ENCODE measurements around the gene CERS6. TPM values are rescaled to one million over a fixed set of nuclear protein-coding genes. Genes with fewer than 3 reads are reported as not detected.

Gene CERS6
- total and polyA plus RNA-seq, 2 experiments from 2014 or later = 7.4 to 35.0 TPM

DNA sequence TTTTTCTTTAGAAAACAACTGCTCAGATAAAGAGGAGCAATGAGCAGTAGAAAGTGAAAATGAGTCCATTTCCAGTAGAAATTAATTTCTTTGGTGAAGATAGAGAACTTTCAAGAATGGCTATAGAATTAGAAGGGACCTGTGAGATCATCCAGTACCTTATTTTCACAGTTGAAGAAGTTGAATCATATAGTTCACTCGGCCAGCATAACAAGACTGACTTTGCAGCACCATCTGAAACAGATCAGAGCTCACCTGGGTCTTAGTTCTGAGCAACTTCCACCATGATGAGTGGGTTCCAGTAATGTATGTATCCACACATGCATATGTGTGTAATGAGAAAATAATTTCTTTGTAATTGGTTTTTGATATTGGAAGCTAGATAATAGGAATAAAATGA, 58.6 kb downstream of the CERS6 start:
- Histone ChIP-seq H3K9me2 (ENCODE audit: insufficient read depth) (no peaks in the 10 kb centered on the region), H3K4me3 (no peak overlapping the region), H3F3A (replicated peaks; ENCODE audit: low read depth) (no peaks in the 10 kb centered on the region), H3K4me2 (no peak overlapping the region), H3K27me3 (ENCODE audit: insufficient read depth) (no peaks in the 10 kb centered on the region), H3K36me3 (ENCODE audit: insufficient read depth) (no peaks in the 10 kb centered on the region), H3K79me2 (replicated peaks; ENCODE audit: insufficient read depth) (peaks cover 86% of the 10 kb centered on the region), H2AFZ (no peak overlapping the region), H4K20me1 (replicated peaks; ENCODE audit: insufficient read depth) (no peaks in the 10 kb centered on the region; the same call in none of the 2 replicates), H3K4me1 (ENCODE audit: insufficient read depth) (peaks cover 16% of the 10 kb centered on the region), H3K27ac (ENCODE audit: low read depth) (no peak overlapping the region)
- Mint-ChIP-seq H3K4me1 (peaks cover 31% of the 10 kb centered on the region), H3K4me3 (no peak overlapping the region), H3K27ac (no peak overlapping the region), H3K27me3 (ENCODE audit: insufficient read depth, low read depth, poor library complexity) (no peaks in the 10 kb centered on the region), H3K36me3 (ENCODE audit: low read depth) (no peaks in the 10 kb centered on the region), H3K9me3 (no peaks in the 10 kb centered on the region)
- no peak for TF ChIP-seq REST (IDR thresholded peaks at IDR 0.05; ENCODE audit: unreplicated experiment)
- TF ChIP-seq, protein P1, sequence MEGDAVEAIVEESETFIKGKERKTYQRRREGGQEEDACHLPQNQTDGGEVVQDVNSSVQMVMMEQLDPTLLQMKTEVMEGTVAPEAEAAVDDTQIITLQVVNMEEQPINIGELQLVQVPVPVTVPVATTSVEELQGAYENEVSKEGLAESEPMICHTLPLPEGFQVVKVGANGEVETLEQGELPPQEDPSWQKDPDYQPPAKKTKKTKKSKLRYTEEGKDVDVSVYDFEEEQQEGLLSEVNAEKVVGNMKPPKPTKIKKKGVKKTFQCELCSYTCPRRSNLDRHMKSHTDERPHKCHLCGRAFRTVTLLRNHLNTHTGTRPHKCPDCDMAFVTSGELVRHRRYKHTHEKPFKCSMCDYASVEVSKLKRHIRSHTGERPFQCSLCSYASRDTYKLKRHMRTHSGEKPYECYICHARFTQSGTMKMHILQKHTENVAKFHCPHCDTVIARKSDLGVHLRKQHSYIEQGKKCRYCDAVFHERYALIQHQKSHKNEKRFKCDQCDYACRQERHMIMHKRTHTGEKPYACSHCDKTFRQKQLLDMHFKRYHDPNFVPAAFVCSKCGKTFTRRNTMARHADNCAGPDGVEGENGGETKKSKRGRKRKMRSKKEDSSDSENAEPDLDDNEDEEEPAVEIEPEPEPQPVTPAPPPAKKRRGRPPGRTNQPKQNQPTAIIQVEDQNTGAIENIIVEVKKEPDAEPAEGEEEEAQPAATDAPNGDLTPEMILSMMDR (conservative IDR thresholded peaks at IDR 0.05; ENCODE audit: low read depth in 2 of 2) = no peak
- TF ChIP-seq NANOG (IDR thresholded peaks at IDR 0.05; ENCODE audit: borderline replicate concordance) = no peak
- TF ChIP-seq JUNB (IDR thresholded peaks at IDR 0.05; ENCODE audit: unreplicated experiment) = no peak
- no peak for TF ChIP-seq EZH2phosphoT487 (IDR thresholded peaks at IDR 0.05; ENCODE audit: unreplicated experiment)
- TF ChIP-seq POLR2AphosphoS5 (IDR thresholded peaks at IDR 0.05; ENCODE audit: low read depth) = no peak
- no peak for TF ChIP-seq STAT1 (IDR thresholded peaks at IDR 0.05; ENCODE audit: unreplicated experiment)
- TF ChIP-seq, protein P2, sequence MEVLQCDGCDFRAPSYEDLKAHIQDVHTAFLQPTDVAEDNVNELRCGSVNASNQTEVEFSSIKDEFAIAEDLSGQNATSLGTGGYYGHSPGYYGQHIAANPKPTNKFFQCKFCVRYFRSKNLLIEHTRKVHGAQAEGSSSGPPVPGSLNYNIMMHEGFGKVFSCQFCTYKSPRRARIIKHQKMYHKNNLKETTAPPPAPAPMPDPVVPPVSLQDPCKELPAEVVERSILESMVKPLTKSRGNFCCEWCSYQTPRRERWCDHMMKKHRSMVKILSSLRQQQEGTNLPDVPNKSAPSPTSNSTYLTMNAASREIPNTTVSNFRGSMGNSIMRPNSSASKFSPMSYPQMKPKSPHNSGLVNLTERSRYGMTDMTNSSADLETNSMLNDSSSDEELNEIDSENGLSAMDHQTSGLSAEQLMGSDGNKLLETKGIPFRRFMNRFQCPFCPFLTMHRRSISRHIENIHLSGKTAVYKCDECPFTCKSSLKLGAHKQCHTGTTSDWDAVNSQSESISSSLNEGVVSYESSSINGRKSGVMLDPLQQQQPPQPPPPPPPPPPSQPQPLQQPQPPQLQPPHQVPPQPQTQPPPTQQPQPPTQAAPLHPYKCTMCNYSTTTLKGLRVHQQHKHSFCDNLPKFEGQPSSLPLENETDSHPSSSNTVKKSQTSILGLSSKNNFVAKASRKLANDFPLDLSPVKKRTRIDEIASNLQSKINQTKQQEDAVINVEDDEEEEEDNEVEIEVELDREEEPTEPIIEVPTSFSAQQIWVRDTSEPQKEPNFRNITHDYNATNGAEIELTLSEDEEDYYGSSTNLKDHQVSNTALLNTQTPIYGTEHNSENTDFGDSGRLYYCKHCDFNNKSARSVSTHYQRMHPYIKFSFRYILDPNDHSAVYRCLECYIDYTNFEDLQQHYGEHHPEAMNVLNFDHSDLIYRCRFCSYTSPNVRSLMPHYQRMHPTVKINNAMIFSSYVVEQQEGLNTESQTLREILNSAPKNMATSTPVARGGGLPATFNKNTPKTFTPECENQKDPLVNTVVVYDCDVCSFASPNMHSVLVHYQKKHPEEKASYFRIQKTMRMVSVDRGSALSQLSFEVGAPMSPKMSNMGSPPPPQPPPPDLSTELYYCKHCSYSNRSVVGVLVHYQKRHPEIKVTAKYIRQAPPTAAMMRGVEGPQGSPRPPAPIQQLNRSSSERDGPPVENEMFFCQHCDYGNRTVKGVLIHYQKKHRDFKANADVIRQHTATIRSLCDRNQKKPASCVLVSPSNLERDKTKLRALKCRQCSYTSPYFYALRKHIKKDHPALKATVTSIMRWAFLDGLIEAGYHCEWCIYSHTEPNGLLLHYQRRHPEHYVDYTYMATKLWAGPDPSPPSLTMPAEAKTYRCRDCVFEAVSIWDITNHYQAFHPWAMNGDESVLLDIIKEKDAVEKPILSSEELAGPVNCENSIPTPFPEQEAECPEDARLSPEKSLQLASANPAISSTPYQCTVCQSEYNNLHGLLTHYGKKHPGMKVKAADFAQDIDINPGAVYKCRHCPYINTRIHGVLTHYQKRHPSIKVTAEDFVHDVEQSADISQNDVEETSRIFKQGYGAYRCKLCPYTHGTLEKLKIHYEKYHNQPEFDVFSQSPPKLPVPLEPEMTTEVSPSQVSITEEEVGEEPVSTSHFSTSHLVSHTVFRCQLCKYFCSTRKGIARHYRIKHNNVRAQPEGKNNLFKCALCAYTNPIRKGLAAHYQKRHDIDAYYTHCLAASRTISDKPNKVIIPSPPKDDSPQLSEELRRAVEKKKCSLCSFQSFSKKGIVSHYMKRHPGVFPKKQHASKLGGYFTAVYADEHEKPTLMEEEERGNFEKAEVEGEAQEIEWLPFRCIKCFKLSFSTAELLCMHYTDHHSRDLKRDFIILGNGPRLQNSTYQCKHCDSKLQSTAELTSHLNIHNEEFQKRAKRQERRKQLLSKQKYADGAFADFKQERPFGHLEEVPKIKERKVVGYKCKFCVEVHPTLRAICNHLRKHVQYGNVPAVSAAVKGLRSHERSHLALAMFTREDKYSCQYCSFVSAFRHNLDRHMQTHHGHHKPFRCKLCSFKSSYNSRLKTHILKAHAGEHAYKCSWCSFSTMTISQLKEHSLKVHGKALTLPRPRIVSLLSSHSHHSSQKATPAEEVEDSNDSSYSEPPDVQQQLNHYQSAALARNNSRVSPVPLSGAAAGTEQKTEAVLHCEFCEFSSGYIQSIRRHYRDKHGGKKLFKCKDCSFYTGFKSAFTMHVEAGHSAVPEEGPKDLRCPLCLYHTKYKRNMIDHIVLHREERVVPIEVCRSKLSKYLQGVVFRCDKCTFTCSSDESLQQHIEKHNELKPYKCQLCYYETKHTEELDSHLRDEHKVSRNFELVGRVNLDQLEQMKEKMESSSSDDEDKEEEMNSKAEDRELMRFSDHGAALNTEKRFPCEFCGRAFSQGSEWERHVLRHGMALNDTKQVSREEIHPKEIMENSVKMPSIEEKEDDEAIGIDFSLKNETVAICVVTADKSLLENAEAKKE (CRISPR knock-in tag; IDR thresholded peaks at IDR 0.05) = no peak
- TF ChIP-seq ZNF331 (CRISPR knock-in tag; IDR thresholded peaks at IDR 0.05; ENCODE audit: low read depth) = no peak
- no peak for TF ChIP-seq EZH2 (IDR thresholded peaks at IDR 0.05; ENCODE audit: low read depth, unreplicated experiment)
- no peak for TF ChIP-seq ZNF114 (CRISPR knock-in tag; IDR thresholded peaks at IDR 0.05)
- TF ChIP-seq CREB1 (CRISPR knock-in tag; IDR thresholded peaks at IDR 0.05; ENCODE audit: low read depth) = no peak
- TF ChIP-seq, protein P3, sequence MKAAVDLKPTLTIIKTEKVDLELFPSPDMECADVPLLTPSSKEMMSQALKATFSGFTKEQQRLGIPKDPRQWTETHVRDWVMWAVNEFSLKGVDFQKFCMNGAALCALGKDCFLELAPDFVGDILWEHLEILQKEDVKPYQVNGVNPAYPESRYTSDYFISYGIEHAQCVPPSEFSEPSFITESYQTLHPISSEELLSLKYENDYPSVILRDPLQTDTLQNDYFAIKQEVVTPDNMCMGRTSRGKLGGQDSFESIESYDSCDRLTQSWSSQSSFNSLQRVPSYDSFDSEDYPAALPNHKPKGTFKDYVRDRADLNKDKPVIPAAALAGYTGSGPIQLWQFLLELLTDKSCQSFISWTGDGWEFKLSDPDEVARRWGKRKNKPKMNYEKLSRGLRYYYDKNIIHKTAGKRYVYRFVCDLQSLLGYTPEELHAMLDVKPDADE (IDR thresholded peaks at IDR 0.05) = no peak
- ATAC-seq (no peak), DNase-seq (ENCODE audit: low spot score) (no peak)
